ENCODE data around the gene KDR.

Gene KDR

DNA sequence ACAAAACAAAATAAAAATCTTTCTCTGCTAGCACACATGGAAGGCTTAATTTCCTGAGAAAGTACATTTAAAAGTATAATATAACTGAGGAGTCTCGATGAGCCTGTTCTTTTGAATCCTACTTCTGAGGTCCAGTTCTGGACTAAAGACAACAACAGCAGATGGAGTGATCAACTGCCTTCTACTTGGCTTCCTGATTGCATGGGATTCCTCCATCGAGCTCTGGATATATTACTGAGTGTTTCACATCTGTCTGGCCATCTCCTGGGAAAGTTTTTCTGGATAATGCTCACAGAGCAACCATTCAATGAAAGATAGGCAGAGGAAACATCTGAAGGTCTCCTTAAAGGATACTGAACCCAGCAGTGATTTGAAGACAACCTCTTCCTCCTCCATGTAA, 42.6 kb downstream of the KDR start:
- no peaks in the 10 kb centered on the region for H4K20me1 ChIP-seq (ENCODE audit: insufficient read depth, low read length)
- no peak overlapping the region for H3K27ac ChIP-seq (ENCODE audit: low read length)
- no peak overlapping the region for H3K9ac ChIP-seq (ENCODE audit: low read depth, low read length)
- H3K4me1 ChIP-seq (ENCODE audit: insufficient read depth, low read length): no peaks in the 10 kb centered on the region
- no peak overlapping the region for H2AFZ ChIP-seq (ENCODE audit: low read depth, low read length)
- no peaks in the 10 kb centered on the region for H3K79me2 ChIP-seq (ENCODE audit: insufficient read depth, low read length)
- no peak for TF ChIP-seq EZH2 (IDR thresholded peaks at IDR 0.05; ENCODE audit: borderline replicate concordance, low read depth, low read length, severe bottlenecking)
- TF ChIP-seq, protein P1, sequence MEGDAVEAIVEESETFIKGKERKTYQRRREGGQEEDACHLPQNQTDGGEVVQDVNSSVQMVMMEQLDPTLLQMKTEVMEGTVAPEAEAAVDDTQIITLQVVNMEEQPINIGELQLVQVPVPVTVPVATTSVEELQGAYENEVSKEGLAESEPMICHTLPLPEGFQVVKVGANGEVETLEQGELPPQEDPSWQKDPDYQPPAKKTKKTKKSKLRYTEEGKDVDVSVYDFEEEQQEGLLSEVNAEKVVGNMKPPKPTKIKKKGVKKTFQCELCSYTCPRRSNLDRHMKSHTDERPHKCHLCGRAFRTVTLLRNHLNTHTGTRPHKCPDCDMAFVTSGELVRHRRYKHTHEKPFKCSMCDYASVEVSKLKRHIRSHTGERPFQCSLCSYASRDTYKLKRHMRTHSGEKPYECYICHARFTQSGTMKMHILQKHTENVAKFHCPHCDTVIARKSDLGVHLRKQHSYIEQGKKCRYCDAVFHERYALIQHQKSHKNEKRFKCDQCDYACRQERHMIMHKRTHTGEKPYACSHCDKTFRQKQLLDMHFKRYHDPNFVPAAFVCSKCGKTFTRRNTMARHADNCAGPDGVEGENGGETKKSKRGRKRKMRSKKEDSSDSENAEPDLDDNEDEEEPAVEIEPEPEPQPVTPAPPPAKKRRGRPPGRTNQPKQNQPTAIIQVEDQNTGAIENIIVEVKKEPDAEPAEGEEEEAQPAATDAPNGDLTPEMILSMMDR (IDR thresholded peaks at IDR 0.05; ENCODE audit: borderline replicate concordance, extremely low read depth, low read length, poor library complexity, severe bottlenecking): no peak
- H3K4me3 ChIP-seq (ENCODE audit: low read depth in 1 of 2, low read length in 2 of 2): no peak overlapping the region
- DNase-seq (no peak), ATAC-seq (ENCODE audit: insufficient read depth, low read depth) (no peak)
- H3K4me2 ChIP-seq (ENCODE audit: insufficient read depth, low read length): no peak overlapping the region
- H3K9me3 ChIP-seq (ENCODE audit: insufficient read depth, low read length, severe bottlenecking): no peaks in the 10 kb centered on the region
- H3K36me3 ChIP-seq (ENCODE audit: insufficient read depth, low read length): no peaks in the 10 kb centered on the region
- peaks cover 6% of the 10 kb centered on the region for H3K27me3 ChIP-seq (ENCODE audit: insufficient read depth, low read length, poor library complexity)

DNA sequence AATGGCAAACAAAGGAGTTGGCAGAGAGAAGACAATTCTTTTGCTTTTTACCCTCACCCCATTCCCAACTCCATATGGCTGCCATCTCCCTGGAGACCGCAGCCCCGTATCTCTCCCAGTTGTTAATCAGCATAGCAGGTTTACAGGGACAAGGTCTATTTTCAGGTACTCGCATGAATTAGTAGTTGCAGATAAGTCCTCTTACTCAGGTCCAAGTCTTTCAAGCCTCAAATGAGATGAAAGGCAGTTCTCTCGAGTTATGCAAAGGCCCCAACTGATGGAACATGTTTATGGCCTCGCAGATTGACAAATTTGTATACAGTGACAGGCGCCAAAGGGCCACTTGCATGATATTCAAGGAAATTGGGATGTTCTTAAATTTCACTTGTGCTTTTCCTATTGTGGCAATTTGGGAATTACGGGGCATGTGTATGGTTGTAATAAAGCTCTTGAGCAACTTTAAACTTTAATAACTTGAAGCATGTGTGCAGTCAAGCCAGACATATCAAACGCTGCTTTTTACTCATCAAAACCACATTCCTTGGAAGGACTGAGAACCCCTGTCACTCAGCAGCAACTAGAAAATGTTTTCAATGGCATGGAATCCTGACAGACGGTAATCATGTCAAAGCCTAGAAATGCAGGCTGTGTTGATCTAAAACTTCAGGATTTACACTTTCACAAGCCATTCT, 45.1 kb downstream of the KDR start:
- no peaks in the 10 kb centered on the region for H3K79me2 ChIP-seq (ENCODE audit: insufficient read depth, low read length)
- 0 out of 2 replicates have a peak, but pooled peaks cover 3% of the 10 kb centered on the region for H3K4me1 ChIP-seq (ENCODE audit: insufficient read depth, low read length)
- no peak for DNase-seq
- H4K20me1 ChIP-seq (ENCODE audit: insufficient read depth, low read length): no peaks in the 10 kb centered on the region
- TF ChIP-seq, protein P1 (IDR thresholded peaks at IDR 0.05; ENCODE audit: borderline replicate concordance, extremely low read depth, low read length, poor library complexity, severe bottlenecking): no peak
- no peak for TF ChIP-seq EZH2 (IDR thresholded peaks at IDR 0.05; ENCODE audit: borderline replicate concordance, low read depth, low read length, severe bottlenecking)
- H3K9ac ChIP-seq (ENCODE audit: low read depth, low read length): no peak overlapping the region
- H3K4me2 ChIP-seq (ENCODE audit: insufficient read depth, low read length): no peak overlapping the region
- H3K4me3 ChIP-seq (ENCODE audit: low read depth in 1 of 2, low read length in 2 of 2): no peak overlapping the region
- no peak overlapping the region for H2AFZ ChIP-seq (ENCODE audit: low read depth, low read length)
- peaks cover 6% of the 10 kb centered on the region for H3K27me3 ChIP-seq (ENCODE audit: insufficient read depth, low read length, poor library complexity)
- H3K27ac ChIP-seq (ENCODE audit: low read length): no peak overlapping the region
- no peaks in the 10 kb centered on the region for H3K9me3 ChIP-seq (ENCODE audit: insufficient read depth, low read length, severe bottlenecking)
- no peak for ATAC-seq (ENCODE audit: insufficient read depth, low read depth)
- H3K36me3 ChIP-seq (ENCODE audit: insufficient read depth, low read length): no peaks in the 10 kb centered on the region

DNA sequence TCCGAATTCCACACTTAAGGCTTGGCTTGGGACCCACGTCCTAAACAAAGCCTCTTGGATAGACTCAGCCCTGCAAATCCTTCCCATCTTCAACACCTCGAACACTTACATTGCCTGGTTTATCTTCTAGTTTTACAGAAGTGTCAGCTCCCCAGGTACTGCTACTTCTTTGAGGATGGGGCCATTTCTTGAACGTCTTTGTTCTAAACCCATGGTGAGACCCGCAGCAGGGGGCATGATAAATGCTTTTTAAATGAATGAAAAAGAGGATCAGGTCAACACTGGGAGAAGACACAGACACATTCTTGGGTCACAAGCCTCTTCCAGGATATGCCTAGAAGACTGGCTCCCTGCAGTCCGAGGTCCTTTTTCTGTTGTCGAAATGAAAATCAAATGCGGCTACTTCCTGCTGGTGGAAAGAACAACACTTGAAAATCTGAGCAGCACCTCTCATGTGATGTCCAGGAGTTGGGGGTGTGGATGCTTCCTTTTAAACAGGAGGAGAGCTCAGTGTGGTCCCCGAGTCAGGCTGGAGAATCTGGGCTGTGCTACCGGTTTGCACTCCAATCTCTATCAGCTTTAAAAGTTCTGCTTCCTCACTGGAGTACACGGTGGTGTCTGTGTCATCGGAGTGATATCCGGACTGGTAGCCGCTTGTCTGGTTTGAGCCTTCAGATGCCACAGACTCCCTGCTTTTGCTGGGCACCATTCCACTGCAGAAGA, 45.8 kb downstream of the KDR start:
- no peak for DNase-seq
- Histone ChIP-seq H3K79me2 (ENCODE audit: insufficient read depth, low read length) (no peaks in the 10 kb centered on the region), H4K20me1 (ENCODE audit: insufficient read depth, low read length) (no peaks in the 10 kb centered on the region), H3K27ac (ENCODE audit: low read length) (no peak overlapping the region), H3K4me3 (ENCODE audit: low read depth in 1 of 2, low read length in 2 of 2) (no peak overlapping the region), H3K9ac (ENCODE audit: low read depth, low read length) (no peak overlapping the region), H3K9me3 (ENCODE audit: insufficient read depth, low read length, severe bottlenecking) (no peaks in the 10 kb centered on the region), H3K27me3 (ENCODE audit: insufficient read depth, low read length, poor library complexity) (peaks cover 6% of the 10 kb centered on the region), H3K36me3 (ENCODE audit: insufficient read depth, low read length) (no peaks in the 10 kb centered on the region), H2AFZ (ENCODE audit: low read depth, low read length) (no peak overlapping the region), H3K4me2 (ENCODE audit: insufficient read depth, low read length) (no peak overlapping the region), H3K4me1 (ENCODE audit: insufficient read depth, low read length) (0 out of 2 replicates have a peak, but pooled peaks cover 3% of the 10 kb centered on the region)
- TF ChIP-seq, protein P1 (IDR thresholded peaks at IDR 0.05; ENCODE audit: borderline replicate concordance, extremely low read depth, low read length, poor library complexity, severe bottlenecking): no peak
- TF ChIP-seq EZH2 (IDR thresholded peaks at IDR 0.05; ENCODE audit: borderline replicate concordance, low read depth, low read length, severe bottlenecking): no peak
- ATAC-seq (ENCODE audit: insufficient read depth, low read depth): no peak

Data from DND-41 (cell line).